HG03565 (cell line): ENCODE measurements around the gene ZBTB17.

Experiments used
- ATAC-seq: cut with Tn5 transposase; IDR thresholded peaks from one replicate; pipeline ENCODE4 v1.9.1; 2021; ENCODE audit warnings: mild to moderate bottlenecking, moderate library complexity; ENCODE audit not compliant: unreplicated experiment

The ZBTB17 gene

DNA sequence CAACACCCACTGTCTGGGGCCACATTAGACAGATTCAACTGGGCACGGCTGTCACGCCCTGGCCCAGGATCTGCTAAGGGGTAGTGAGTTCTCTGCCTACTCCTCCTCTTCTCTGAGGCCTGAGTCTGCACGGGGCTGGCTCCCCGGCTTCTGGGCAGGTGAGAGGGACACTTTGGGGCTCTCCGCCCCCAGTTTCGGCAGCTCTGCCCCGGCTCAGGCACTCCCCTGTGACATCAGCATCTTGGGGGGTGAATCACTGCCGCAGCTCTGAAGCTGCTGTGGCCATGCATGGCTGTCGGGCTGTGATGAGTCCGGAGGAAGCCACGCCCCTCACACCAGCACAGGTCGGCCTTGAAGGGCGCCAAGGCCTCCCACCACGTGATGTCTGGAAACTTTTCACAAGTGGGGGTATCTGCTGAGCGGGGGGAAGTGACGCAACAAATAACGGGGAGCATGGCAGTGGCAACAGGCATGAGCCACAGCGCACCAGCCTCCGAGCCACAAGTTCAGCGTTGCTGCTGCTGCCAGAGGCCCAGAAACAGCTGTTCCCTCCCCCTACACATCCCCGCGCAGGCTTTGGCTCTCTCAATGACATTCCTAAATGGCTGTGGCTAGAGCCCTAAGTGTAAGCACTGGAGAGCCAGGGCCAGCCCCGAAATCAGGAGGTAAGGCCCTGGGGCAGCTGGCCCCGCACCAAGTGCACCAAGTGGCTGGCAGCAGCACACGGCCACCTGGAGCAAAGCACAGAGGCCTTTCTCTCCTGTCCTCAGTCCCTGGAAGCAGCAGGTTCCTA lies 26.3 kb downstream of the ZBTB17 start:
- ATAC-seq: peak; percentile 65

DNA sequence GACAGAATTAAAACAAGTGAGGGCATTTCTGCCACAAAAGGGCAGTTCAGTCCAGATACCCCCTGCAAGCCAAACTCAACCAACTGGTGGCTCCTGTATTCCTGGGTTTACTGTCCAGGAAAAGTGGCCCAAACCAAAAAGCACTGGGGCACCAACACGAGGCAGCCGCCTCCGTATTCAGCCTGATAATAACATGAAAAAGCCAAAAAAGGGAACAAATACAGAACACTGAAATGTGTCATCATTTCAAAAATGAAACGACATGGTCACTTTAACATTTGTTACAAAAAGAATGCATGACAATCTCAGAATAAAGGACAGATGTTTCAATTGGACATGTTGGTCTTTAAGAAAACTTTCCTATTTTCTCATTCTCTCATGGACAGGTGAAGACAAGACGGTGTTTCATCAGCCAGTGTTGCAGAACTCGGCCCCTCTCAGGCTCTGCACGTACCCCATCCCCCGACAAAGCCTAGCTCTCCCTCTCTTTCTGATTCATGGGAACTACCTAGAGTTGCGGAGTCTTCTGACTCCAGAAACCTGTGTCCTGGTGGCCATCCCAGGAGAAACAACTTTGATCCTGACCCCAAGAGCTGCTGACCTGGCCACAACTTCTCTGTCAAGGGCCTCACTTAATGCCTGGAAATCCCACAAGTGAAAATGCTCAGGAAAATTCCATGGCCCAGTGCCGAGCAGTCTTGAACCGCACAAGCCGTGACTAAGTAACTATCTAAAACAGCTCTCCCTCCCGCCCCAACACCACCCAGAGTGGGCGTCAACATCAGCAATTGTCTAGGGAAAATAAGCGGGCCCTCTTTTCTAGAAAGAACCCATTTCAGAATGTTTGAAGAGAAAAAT lies 27.1 kb downstream of the ZBTB17 start:
- ATAC-seq: no peak

DNA sequence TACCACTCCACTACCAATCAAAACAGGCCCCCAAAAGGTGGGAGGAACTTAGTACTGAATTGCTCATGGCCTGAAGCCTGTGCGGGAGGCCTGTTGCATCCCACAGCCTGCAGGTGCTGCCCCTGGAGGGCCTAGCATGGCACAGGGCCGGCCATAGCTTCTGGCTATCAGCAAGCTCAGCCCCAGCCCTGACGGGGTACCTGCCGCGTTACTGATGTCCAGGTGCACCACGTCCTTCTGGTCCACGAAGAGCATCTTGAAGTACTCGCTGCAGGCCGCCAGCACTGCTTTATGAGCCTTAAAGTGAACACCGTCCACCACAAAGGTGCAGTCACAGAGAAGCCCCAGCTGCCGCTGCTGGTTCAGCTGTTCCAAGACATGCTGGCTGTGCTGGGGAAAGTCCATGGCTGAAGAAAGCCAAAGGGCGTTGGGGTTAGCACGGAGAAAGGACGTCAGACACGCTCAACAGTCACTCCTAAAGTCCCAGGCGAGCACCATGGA lies 27.8 kb downstream of the ZBTB17 start:
- no peak for ATAC-seq

DNA sequence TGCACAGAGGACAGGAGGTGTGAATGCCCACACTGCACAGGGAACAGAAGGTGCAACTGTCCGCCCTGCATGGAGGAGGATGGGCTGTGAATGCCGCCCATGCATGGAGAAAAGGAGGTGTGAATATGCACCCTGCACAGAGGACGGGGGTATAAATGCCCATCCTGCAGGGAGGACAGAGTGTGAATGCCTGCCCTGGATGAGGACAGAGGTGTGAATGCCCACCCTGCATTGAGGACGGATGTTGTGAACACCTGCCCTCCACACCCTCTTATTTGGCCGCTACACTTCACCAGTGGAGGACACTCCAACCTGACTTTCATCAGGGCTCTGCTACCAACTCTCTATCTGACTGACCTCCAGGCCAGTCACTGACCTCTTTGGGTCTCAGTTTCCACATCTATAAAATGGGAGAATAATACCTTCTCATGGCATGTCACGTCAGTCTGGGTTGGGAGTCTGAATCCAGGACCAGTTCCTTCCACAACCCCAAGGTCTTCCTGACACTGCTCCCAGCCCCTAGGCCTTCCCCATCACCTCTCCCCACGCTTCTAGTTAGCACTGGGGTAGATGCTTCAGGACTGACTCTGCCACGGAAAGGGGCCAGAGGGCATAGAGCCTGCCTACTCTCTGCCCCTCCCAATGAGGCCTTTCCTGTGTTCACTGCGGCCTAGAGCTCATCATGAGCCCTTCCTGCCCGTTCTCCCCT lies 28.4 kb downstream of the ZBTB17 start:
- ATAC-seq: no peak

DNA sequence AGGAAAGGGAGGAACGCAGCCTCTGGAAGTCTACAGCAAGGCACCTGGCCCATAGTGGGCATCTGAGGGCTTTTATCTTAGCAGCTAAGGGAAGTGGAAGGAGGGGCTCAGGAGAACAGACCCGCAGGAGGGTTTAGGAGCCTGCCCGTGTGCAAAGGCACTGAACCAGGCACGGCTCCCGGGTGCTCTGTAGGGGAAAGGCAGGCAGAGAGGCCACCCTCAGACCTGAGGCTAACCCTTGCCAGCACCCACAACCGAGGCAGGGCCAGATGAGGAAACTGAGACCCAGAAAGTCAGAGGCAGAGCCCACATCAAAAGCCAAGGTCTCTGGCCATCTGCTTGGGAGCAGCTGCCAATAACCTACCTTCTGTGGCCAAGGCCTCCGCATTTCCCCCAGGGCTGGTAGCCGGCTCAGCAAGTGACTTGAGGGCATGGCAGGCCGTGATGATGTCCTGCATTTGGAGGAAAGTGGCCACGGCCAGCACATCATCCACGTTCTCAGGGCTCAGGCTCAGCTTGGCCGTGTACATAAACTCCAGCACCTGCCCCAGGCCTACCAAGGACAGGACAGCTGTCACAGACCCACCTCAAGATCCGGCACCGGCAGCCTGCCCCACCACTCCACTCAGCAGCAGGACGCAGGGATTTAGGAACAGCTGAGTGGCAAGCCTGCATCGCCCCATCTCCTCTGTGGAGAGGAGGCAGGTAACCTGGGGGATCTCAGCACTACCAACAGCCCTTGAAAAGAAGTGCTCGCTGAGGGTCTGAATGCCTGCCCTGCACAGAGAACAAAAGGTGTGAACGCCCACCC lies 29.1 kb downstream of the ZBTB17 start:
- ATAC-seq: no peak

DNA sequence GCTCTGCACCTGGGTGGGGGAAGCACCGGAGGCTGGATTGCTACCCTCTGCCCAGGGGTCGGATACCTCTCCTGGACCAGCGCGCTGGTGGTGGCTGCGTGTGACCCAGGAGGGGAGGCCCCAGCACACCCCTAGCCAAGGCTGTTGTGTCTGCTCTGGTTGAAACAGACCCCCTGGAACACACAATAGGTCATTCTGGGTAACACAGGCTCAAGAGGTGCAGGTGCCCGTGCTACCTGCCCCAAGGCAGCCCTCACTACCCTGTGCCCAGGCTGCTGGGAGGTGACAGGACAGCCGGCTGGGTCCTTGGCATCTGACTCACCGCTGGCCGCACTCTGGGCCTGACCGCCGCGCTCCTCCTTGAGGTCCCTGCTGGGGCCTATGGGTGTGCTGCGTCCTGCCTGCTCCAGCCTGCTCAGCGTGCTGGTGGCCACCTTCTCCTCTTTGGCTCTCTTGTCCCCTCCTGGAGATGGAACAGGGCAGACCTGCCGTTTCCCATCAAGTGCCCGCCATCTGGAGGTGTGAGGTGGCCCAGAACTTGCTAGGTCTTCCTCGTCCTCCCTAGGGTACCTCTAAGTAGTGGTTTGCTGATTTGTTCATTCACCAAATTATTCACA lies 30.0 kb downstream of the ZBTB17 start:
- no peak for ATAC-seq

DNA sequence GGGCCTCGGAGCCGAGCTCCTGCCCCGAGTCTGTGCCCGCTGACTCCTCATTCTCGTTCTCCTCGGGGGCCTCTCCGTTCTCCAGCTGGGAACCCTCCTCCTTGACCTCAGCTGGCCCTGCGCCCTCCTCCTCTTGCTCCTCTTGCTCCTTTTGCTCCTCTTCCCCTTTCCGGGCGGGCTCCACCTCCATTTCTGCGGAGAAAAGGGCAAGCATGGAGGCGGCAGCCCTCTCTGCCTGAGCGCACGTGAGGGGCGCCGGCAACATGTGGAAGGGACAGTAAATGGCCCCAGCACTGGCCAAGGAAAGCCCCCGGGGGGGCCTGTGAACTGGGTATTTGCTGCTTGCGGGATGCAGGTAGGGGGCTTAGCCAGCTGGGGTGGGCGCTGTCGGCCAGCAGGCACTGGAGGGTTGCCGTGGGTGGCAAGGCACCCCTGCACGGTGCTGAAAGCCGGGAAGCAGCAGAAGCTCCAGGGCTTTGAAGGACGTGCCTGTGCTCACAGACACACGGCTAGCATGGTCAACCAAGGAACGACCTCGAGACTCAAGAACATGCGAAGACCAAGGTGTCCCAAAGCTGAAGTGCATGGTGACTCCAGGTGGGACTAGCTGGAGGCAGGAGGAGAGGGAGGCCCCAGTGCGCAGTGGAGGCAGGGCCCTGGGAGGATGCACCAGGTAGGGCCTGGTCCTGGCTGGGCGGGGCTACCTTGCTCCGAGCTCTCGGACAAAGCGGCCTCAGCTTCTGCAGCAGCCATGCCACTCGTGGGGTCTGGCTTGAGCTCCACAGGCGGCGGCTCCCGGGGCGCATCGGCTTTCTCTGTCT lies 30.7 kb downstream of the ZBTB17 start:
- ATAC-seq: no peak

DNA sequence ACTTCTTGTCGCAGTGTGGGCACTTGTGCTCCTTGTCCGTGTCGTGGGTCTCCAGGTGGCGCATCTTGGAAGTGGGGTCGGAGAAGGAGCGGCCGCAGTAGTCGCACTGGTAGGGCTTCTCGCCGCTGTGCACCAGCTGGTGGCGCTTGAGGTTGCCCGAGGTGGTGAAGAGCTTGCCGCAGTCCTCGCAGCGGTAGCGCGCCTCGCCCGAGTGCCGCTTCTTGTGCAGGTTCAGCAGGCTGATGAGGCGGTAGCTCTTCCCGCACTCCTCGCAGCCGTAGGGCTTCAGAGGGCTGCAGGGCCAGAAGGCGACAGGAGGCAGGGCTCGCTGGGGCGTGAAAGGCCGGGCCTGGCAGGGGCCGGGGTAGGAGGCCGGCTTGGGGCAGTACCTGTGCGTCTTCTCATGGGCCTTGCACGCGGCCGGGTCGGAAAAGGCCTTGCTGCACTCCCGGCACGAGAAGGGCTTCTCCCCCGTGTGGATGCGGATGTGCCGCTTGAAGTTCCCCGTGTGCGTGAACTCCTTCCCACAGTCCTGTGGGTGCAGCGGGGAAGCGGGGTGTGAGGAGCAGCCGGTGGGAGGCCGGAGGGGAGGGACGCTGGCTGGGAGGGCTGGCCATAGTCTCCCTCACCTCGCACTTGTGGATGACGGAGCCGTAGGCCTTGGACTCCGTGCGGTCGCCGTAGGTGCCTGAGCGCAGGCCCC lies 31.4 kb downstream of the ZBTB17 start:
- ATAC-seq: no peak

DNA sequence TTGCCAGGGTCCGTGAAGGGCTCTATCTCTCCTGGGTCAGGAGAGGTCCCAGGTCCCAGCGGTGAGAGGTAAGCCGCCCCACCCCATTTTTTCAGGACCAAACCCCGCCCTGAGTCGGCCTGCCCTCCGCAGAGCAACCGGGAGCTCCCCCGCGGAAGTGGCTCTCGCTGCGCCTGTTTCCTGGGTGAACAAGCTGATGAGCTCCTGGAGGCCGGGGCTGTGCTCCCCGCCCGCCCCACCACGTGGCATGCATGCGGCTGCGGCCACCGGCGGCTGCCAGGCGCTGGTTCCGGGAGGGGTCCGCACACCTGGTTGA lies 32.0 kb downstream of the ZBTB17 start:
- no peak for ATAC-seq

DNA sequence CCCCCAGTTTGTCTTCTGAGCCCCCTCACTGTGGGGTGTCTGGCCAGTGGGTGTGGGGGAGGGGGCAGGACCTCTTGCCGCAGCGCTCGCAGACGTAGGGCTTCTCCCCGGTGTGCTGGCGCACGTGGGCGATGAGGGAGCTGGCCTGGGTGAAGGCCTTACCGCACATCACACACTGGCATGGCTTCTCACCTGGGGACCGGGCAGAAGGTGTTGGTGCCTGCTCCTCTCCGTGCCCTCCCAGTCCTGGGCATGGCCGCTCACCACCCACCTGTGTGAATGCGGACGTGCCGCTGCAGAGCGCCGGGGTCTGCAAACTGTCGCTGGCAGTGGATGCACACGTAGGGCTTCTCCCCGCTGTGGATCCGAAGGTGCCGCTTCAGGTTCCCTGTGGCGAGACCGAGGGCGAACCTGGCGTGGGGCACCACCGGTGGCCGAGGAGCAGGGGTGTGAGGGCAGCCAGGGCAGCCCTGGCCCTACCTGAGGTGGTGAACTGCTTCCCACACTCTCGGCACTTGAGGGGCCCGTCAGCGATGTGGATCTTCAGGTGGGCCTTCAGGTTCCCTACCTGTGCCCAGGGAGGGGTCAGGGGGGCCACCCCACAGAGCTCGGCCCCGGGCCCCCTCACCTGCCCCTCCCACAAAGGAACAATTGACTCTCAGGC lies 32.4 kb downstream of the ZBTB17 start:
- ATAC-seq: no peak

DNA sequence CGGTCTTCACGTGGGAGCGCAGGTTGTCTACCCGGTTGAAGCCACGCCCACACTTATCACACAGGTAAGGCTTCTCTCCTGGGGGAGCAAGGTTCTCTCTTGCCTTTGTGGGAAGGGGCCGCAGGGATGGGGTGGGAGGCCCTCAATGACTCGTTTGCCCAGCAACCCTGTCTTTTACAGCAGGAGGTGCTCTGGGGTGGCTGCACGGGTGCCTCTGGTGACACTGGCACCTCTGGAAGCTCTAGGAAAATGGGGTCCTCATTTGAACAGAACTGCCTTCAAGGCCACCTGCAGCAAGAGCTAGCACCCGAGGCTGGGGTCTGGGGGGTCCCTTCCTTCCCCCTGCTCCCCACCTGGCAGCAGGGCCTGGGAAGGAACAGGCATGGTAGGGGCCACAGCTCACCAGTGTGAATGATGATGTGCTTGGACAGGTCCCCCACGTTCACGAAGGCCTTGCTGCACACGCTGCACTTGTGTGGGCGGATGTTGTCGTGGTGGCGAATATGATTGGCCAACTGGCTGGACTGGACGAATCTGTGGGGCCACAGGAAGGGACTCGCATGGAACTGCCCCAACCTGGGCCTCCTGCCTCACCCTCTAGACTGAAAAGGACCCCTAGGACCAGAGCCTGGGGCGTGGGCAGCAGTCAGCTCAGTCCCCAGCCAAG lies 33.1 kb downstream of the ZBTB17 start:
- ATAC-seq: no peak

DNA sequence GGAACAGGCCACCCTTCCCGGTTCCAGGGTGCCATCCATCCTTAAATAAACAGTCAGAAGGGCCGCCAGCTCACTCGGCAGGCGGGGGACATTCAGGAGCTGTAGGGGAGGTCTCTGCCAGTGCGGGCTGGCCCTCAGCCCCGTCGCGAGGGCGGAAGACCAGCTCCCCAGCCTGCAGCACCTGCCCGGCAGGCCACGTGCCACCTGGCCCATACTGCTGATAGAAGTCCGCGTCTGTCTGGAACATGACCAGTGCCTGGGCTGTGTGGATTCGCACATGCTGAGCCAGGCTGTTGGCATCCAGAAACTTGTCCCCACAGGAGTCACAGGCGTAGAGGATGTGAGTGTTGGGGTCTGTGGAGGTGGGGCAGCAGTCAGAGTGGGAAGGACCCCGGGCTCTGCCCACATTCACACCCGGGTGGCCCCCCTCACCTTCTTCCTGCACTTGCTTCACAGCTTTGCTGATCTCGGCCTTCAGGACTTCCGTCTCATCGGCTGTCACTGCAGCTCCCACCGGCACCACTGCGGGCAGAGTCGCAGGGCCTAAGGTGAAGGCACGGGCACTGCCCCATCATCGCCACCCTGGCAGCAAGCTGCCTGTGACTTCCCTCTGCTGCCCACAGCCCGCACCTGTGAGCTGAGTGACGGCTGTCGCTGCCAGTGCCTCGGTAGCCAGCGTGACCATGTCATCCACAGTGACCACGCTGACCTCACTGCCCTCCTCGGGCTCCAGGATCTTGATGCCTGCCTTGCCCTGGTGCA lies 33.8 kb downstream of the ZBTB17 start:
- no peak for ATAC-seq

DNA sequence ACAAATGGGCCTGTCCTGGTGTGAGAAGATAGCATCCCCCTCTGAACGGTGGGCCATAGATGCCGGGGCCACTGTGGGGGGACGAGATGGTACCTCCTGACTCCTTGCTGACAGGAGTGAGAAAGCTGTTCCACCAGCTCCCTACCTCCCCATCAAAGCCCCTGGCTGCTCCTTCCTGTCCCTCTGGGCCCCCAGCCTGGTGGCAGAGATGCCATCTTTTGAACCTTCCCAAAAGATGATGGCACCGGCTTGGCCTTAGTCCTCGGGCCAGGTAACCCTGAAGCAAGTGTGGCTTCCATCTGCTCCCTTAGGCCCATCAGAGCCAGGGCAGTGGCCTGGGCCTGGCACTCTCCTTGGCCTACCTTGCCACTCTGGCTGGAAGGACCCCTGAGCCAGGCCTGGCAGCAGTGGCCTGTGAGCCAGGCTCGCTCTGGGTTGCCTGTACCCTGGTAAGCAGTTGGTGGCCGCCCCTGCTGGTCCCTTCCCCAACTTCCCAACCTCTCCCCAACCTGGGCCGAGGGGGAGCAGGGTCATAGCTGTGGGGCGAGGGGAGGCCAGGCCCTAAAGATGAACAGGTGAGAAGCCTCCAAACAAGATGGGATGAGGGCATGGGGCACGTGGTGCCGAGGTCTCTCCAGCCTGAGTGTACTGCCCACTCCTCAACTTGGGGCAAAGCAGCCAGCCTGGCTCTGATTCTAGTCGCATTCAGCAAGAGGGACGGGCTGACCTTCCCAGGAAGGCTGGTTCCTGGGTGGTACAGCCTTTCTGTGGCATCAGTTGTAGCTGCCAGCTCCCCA lies 34.7 kb downstream of the ZBTB17 start:
- no peak for ATAC-seq

DNA sequence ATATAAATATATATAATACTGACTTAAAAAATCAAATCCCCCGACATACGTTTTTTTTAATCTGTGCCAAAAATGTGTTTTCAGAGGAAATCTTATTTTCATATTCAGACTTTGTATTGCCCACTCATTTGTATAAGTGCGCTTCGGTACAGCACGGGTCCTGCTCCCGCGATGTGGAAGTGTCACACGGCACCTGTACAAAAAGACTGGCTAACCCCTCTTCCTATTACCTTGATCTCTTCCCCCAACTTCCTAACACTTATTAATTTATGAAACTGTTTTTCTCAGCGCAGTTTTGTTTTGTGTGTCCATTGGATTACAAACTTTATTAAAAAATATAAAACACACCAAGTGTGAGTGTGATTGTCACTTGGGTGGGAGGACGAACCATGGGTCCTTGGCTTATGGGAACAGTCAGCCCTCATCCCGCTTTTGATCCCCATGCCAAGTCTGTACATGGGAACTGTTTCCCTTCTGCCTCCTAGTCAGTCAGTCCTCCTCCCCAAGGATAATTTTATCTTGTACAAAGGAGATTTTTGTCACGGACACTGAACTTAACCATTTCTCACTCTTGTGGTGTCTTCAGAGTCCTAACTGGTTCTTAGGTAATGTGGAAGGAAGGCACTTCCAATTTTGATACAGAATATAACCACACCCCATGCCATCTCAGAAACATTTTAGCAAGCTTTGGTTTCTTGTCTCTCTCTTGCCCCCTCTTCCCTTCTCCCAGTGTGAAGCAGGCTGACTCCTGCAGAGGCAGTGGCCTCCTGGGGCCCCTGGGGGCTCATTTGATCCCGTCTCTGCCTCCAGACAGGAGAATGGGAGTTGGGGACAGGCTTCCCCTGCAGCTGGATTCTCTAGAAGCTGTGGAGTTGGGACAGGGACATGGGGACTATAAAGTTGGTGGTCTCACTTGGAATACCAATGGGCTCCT lies 35.5 kb downstream of the ZBTB17 start:
- no peak for ATAC-seq
